IPS-11a (cell line): Measurements from ENCODE around the gene ZGLP1.
"Not testable (repeated sequence)": the region's sequence is repeated elsewhere in the genome, so short reads cannot be mapped to it uniquely, and the experiment has no call there.

Experiments used
- H3K4me3 ChIP-seq: one replicate; pipeline ENCODE4 v1.5.1; 2013; ENCODE audit warnings: low read depth, low read length, control low read depth

Gene ZGLP1

GRCh38 chr19:10283301-10284064 lies 26.1 kb downstream of the ZGLP1 start:
- H3K4me3 ChIP-seq, result no peak overlapping the region

GRCh38 chr19:10282043-10282442 lies 27.6 kb downstream of the ZGLP1 start:
- not testable (repeated sequence) for H3K4me3 ChIP-seq

- no peak overlapping the region for H3K4me3 ChIP-seq
These were observed 29.7 kb downstream of the ZGLP1 start for GRCh38 chr19:10279737-10280442.

GRCh38 chr19:10278935-10279334 lies 30.7 kb downstream of the ZGLP1 start:
- H3K4me3 ChIP-seq, result no peak overlapping the region

GRCh38 chr19:10277795-10278589 lies 31.6 kb downstream of the ZGLP1 start:
- no peak overlapping the region for H3K4me3 ChIP-seq

GRCh38 chr19:10274589-10274988 lies 35.0 kb downstream of the ZGLP1 start:
- no peak overlapping the region for H3K4me3 ChIP-seq

- H3K4me3 ChIP-seq, result no peak overlapping the region
These were observed 38.0 kb downstream of the ZGLP1 start for GRCh38 chr19:10271543-10272086.

GRCh38 chr19:10270616-10271394 lies 38.8 kb downstream of the ZGLP1 start, which contains the start of gene ICAM1:
ICAM1 (plus strand) TSS chr19:10271120; CDS start chr19:10271160, 40 bp downstream.
- peak within 1 kb of the TSS; percentile 13 for H3K4me3 ChIP-seq

GRCh38 chr19:10270180-10270615 lies 39.4 kb downstream of the ZGLP1 start:
- peak overlapping the region; percentile 13 for H3K4me3 ChIP-seq

- no peak overlapping the region for H3K4me3 ChIP-seq
These were observed 40.1 kb downstream of the ZGLP1 start for GRCh38 chr19:10269333-10270179.

GRCh38 chr19:10268071-10268470 lies 41.5 kb downstream of the ZGLP1 start:
- no peak overlapping the region for H3K4me3 ChIP-seq

- no peak overlapping the region for H3K4me3 ChIP-seq
These were observed 42.9 kb downstream of the ZGLP1 start for GRCh38 chr19:10266706-10267105.

- no peak overlapping the region for H3K4me3 ChIP-seq
These were observed 46.8 kb downstream of the ZGLP1 start for GRCh38 chr19:10262771-10263170.

- H3K4me3 ChIP-seq, result no peak overlapping the region
These were observed 49.5 kb downstream of the ZGLP1 start for GRCh38 chr19:10260141-10260584.

GRCh38 chr19:10259162-10259905 lies 50.3 kb downstream of the ZGLP1 start:
- no peak overlapping the region for H3K4me3 ChIP-seq

GRCh38 chr19:10258080-10258710 lies 51.4 kb downstream of the ZGLP1 start:
- no peak overlapping the region for H3K4me3 ChIP-seq

- no peak overlapping the region for H3K4me3 ChIP-seq
These were observed 52.5 kb downstream of the ZGLP1 start for GRCh38 chr19:10256970-10257615.

- H3K4me3 ChIP-seq, result no peak overlapping the region
These were observed 53.1 kb downstream of the ZGLP1 start for GRCh38 chr19:10256551-10256950.
